NOMO-1 treated with DMSO at 0.1 percent for 48 hours (cell line): ENCODE results near the gene RIPK3.

Experiments used
- DNase-seq: peaks from one replicate; lab custom pipeline; 2025; ENCODE audit not compliant: unreplicated experiment; lab: John Stamatoyannopoulos, UW

RIPK3 gene

GRCh38 chr14:24307575-24308341 is 32.0 kb downstream of the RIPK3 start, which contains the start of gene CIDEB:
TSS of gene CIDEB (minus strand) at chr14:24307977. CDS start at chr14:24307858, 119 bp downstream.
- DNase-seq = peak; percentile 46

- DNase-seq = no peak
Observed at GRCh38 chr14:24307156-24307574, 32.6 kb downstream of the RIPK3 start.

DNA sequence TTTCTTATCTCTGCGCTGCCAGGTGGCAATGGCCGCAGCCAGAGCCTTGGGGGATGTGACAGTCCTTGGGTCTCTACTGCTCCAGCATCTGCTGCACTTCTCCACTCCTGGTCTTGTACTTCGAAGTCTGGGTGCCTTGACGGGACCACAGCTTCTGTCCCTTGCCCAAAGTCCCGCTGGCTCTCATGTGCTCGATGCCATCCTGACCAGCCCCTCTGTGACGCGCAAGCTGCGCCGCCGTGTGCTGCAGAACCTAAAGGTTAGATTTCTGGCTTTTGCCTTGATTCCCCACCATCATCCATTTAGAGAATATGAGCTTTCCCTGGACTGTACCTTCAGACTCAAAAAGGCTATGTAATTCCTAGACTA is 35.8 kb downstream of the RIPK3 start:
- no peak for DNase-seq

- DNase-seq = no peak
Observed at GRCh38 chr14:24300326-24300980, 39.3 kb downstream of the RIPK3 start.

DNA sequence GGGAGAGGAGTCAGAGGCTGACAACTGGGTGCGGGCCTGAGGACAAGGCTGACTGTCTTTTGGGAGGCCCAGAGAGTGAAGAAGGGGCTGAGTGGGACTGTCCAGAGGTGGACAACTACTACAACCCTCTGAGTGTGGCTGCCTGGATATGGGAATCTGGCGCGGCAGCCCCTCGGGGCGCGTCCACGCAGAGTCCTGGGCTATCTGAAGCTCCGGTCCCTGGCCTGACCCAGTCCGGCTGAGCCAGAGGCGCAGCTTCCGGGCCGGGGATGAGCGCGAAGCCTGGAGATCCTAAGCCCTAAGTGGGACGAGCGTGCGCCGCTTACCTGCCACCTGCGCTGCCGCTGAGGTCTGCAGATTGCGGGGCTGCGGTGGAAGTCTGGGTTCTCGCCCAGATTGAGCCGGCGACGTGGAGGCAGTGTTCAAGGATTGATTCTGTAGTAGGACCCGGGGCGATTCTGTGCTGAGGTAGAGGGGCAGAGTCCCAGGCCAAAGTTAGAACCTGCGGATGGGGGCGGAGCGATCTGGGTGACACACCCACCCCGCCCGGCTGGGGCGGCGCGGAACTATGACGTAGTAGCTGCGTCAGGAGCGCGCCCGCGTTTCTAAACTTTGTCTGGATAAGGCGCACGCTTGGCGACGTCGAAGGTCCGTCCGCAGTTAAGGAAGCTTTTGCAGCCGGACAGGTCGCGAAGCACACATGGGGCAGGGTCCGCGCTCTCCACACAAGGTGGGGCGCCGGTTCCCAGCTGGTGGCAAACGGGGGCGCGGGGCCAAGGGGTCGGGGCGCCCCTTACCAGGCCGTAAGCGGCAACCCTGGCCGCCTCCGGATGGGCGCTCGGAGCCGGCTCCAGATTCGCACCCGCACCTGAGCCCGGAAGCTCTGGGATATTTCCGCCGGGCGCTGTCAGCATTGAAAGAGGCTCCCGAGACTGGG is 40.3 kb downstream of the RIPK3 start, which contains the start of the genes DHRS1 and NOP9:
Gene DHRS1 (minus strand): TSS at position 526 of the 937 bp plus-strand sequence. CDS start 674 bp downstream, outside the sequence.
Gene NOP9 (plus strand): TSS at position 596 of the 937 bp plus-strand sequence. CDS start 105 bp downstream, at position 701.
- DNase-seq = peak; percentile 76

DNA sequence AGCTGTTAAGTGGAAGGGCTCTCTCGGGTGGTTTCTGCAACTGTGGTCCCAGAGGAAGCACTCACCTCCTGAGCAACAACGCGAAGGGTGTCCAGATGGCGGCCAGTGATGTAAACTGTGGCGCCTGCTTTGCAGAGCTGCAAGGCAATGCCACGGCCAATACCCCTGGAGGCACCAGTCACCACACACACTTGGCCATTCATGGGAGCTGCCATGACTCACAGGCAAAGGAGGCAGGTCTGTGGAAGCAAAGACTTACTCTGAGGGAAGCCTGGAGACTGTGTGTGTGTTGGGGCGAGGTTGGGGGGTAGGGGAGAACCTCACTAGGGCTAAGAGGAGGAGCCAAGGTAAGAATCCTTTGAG is 40.9 kb downstream of the RIPK3 start:
- DNase-seq = no peak

- DNase-seq = peak; percentile 15
Observed at GRCh38 chr14:24297190-24297964, 42.4 kb downstream of the RIPK3 start.

GRCh38 chr14:24296341-24297157 is 43.2 kb downstream of the RIPK3 start:
- peak; percentile 67 for DNase-seq

DNA sequence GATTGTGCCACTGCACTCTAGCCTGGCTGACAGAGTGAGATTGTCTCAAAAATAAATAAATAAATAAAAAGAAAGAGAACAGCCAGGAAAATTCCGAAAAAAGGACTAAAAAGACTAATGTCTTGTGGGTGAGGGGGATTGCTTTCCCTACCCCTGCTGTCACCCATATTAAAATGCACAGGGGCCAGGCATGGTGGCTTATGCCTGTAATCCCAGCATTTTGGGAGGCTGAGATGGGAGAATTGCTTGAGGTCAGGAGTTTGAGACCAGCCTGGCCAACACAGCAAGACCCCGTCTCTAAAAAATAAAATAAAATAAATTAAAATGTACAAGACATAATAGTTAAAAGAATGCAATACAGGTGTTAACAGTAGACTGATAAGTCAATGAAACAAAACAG is 46.3 kb downstream of the RIPK3 start:
- no peak for DNase-seq

- no peak for DNase-seq
Observed at GRCh38 chr14:24292118-24292807, 47.5 kb downstream of the RIPK3 start.

- no peak for DNase-seq
Observed at GRCh38 chr14:24291446-24292117, 48.2 kb downstream of the RIPK3 start.

DNA sequence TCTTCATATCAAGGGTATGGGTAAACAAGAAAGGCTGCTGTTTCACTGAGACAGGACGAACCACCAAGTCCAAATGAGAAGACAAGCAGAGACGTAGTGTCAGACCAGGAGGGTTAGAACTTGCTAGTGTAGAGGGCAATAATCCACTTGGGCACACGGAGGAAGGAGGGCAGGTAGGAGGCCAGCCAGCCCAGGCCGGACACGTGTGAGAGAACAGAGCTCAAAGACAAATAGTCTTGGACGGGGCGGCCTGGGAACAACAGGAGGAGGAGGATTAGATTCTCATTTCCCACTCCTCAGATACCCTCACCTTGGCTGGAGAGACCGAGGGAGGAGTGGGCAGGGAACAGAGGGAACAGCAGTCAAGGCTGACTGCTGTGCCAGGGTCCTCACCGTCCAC is 49.0 kb downstream of the RIPK3 start:
- no peak for DNase-seq

DNA sequence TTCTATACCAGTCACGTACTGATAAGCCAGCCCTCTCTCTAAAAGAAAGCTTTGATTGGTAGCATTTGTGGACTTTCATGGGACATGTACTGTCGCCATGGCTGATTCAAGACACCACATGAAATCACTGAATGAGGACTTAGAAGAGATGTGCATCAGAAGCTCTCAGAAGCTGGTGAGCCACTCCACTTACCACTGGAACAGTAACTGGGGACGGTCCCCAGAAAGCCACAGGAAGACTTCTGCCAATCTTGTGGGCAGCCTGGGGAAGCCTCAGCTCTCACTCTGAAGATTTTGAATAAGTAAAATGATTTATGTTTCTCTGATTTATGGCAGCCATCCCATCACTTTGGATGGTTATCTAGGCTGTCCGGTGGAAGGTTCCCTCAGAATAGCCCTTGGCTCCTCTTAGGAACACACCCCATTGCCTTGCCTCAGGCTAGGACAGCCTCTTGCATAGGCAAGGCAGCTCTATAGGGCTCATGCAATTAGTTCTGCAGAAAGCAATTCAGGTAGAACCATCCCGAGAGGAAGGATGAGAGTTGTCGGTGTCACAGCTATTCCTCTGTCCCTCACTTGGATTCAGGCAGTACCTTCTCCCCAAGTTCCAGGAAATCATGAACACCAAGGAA is 50.0 kb downstream of the RIPK3 start:
- no peak for DNase-seq

- DNase-seq = no peak
Observed at GRCh38 chr14:24286996-24287395, 52.8 kb downstream of the RIPK3 start.
